ENCODE data around the gene CNTFR.

DNA sequence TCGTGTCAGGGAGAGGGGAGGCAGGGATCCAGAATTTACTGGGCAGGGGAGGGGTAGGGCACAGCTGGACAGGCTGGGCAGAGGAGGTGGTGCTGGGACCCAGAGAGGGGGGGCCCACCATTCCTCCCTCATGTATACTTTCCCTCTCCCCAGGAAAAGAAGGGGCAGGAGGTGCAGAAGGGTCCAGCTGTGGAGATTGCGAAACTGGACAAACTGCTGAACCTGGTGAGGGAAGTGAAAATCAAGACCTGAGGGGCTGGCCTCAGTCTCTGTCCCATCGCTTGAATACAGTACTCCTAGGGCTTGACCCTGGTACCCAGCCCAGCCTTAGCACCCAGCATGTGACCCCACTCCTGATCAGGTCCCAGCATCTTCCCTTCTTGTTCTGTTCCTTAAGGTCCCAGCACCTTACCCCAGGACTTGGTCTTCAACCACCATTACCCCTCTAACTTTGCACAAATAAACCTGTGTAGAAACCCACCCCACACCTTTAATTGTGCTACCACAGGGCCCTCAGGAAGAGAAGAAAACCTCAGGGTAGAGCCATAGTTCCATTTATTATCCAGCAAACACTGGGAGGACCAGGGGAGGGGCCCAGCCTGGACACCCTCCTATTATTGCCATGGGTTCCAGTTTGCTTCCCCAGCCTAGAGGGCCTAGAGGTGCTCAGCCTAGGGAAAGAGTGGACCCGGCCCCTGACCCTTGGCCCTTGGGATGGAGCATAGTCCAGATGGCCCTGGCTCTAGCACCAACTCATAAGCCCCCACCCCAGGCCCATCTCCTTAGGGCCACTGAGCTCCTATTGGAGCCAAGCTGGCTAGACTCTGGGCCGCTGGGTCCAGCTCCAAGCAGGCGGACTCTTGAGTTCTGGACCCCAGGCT lies 68.8 kb downstream of the CNTFR start:
- TF ChIP-seq CTCF (IDR thresholded peaks at IDR 0.05) (no peak), POLR2A (IDR thresholded peaks at IDR 0.05) (no peak)
